K562 (cell line): Measurements from ENCODE around the gene PCDHGA4. TPM values are rescaled to one million over a fixed set of nuclear protein-coding genes. Genes with fewer than 3 reads are reported as not detected.

Experiments
- ATAC-seq: fragments of 200-7000 bp; cut with Tn5 transposase; 3 replicates; pipeline ENCODE4 v1.9.1; 2020; ENCODE audit warnings: moderate library complexity
- BruUV-seq: library from RNA; stranded (reverse); fragments of 400-500 nt; replicated peaks from 2 replicates; lab custom pipeline; 2021; lab: Mats Ljungman, UMichigan
- CTCF ChIA-PET: fragments of 300-600 bp; formaldehyde crosslinking; extraction: SDS; loops from one replicate; lab custom pipeline; 2021; ENCODE audit warnings: low intra/inter-chr PET ratio; lab: Yijun Ruan, JAX
- POLR2A ChIA-PET: fragments of 300-600, 350-650 bp; sonication (Branson Sonifier 250); formaldehyde crosslinking; extraction: SDS; loops from one replicate; lab custom pipeline; 2021; ENCODE audit warnings: antibody characterized with exemption, inconsistent platforms; lab: Yijun Ruan, JAX
- DNase-seq, 4 experiments: peaks; one replicate each; pipeline versions ENCODE4 v3.0.0 to v3.0.0-alpha.2; 2011 to 2018; ENCODE audit warnings: low spot score in 3 of 4, mixed read lengths in 3 of 4; ENCODE audit errors: extremely low read depth in 1 of 4
- FAIRE-seq: peaks from 2 replicates; lab custom pipeline; 2011; peaks lifted over from hg19 to GRCh38; lab: Jason Lieb, UNC
- H2AFZ ChIP-seq: 2 replicates; pipeline ENCODE4 v1.6.0; 2011; ENCODE audit warnings: low read depth, low read length, control low read depth, inconsistent platforms
- H3K27ac ChIP-seq: fragments of 200-600 bp; 3 replicates; pipeline ENCODE4 v1.8.0; 2011; ENCODE audit warnings: low read depth, mild to moderate bottlenecking, control low read depth, inconsistent platforms, low read length, moderate library complexity, mixed read lengths; ENCODE audit errors: extremely low read depth
- H3K27me3 ChIP-seq, 2 experiments: fragments of 300-600 bp in 1 of 2; 2 replicates in 1 of 2; 3 replicates in 1 of 2; pipeline versions ENCODE4 v1.6.0 to v1.8.0; 2011; ENCODE audit warnings: inconsistent platforms in 2 of 2, low read length in 2 of 2, mild to moderate bottlenecking in 1 of 2, mixed read lengths in 1 of 2, moderate library complexity in 1 of 2; ENCODE audit not compliant: control insufficient read depth in 2 of 2, insufficient read depth in 2 of 2
- H3K36me3 ChIP-seq: fragments of 300-600 bp; 3 replicates; pipeline ENCODE4 v1.8.0; 2011; ENCODE audit warnings: mild to moderate bottlenecking, low read length, inconsistent platforms; ENCODE audit not compliant: control insufficient read depth, insufficient read depth
- H3K4me1 ChIP-seq, 2 experiments: fragments of 200-600 bp in 1 of 2; replicated peaks in 1 of 2; 2 replicates in 1 of 2; 3 replicates in 1 of 2; pipeline versions ENCODE4 v1.5.1 to v1.8.0; 2011; ENCODE audit warnings: inconsistent platforms in 2 of 2, low read length in 2 of 2, mild to moderate bottlenecking in 1 of 2, mixed read lengths in 1 of 2, moderate library complexity in 1 of 2; ENCODE audit not compliant: control insufficient read depth in 2 of 2, insufficient read depth in 2 of 2
- H3K4me2 ChIP-seq: 2 replicates; pipeline ENCODE4 v1.6.1; 2011; ENCODE audit warnings: low read length, control low read depth, inconsistent platforms, mixed read lengths; ENCODE audit not compliant: insufficient read depth
- H3K4me3 ChIP-seq: fragments of 200-600 bp; sonication (generic), shearing (Covaris generic); 2 replicates; pipeline ENCODE4 v1.5.1; 2016; ENCODE audit warnings: control low read depth, inconsistent platforms
- H3K79me2 ChIP-seq: fragments of 200-600 bp; 3 replicates; pipeline ENCODE4 v1.8.0; 2011; ENCODE audit warnings: low read length, inconsistent platforms; ENCODE audit not compliant: control insufficient read depth, insufficient read depth
- H3K9ac ChIP-seq, 2 experiments: 2 replicates each; pipeline versions ENCODE4 v1.6.0 to v1.6.1; 2011; ENCODE audit warnings: low read depth in 2 of 2, low read length in 2 of 2, control low read depth in 1 of 2, inconsistent platforms in 1 of 2, mild to moderate bottlenecking in 1 of 2, mixed read lengths in 1 of 2; ENCODE audit not compliant: insufficient read depth in 1 of 2
- H3K9me1 ChIP-seq: one replicate; pipeline ENCODE4 v1.6.0; 2011; ENCODE audit warnings: inconsistent platforms, mild to moderate bottlenecking, low read length, moderate library complexity; ENCODE audit not compliant: control insufficient read depth, insufficient read depth
- H3K9me3 ChIP-seq: replicated peaks from 2 replicates; pipeline ENCODE4 v1.5.1; 2011; ENCODE audit warnings: low read depth, low read length, inconsistent platforms; ENCODE audit not compliant: control insufficient read depth, insufficient read depth
- H4K20me1 ChIP-seq: replicated peaks from 2 replicates; pipeline ENCODE4 v1.6.1; 2011; ENCODE audit warnings: low read length, inconsistent platforms, mixed read lengths; ENCODE audit not compliant: control insufficient read depth, insufficient read depth
- FOXP4 ChIP-seq: sonication (generic); formaldehyde crosslinking; IDR thresholded peaks from 2 replicates; pipeline ENCODE4 v1.8.0; 2022; ENCODE audit warnings: mild to moderate bottlenecking, missing genetic modification reagents, borderline replicate concordance
- HOXB6 ChIP-seq: fragments of 250-450 bp; sonication (Bioruptor Pico); IDR thresholded peaks from 2 replicates; pipeline ENCODE4 v1.5.1; 2022; ENCODE audit warnings: mild to moderate bottlenecking, borderline replicate concordance
- RAD21 ChIP-seq, 2 experiments: fragments of 250-450 bp in 1 of 2; fragments of 450-650 bp in 1 of 2; sonication (Bioruptor Pico) in 1 of 2; formaldehyde crosslinking in 1 of 2; IDR thresholded peaks in 1 of 2; conservative IDR thresholded peaks in 1 of 2; 2 replicates each; pipeline versions ENCODE4 v1.4.0 to v1.8.0; 2020 to 2022; ENCODE audit warnings: mild to moderate bottlenecking in 2 of 2, moderate library complexity in 1 of 2
- REST ChIP-seq, 2 experiments: fragments of 450-650 bp; formaldehyde crosslinking in 1 of 2; IDR thresholded peaks; 2 replicates each; pipeline versions ENCODE4 v1.4.0 to v1.6.1; 2014 to 2020; ENCODE audit warnings: mild to moderate bottlenecking in 2 of 2, borderline replicate concordance in 1 of 2, low read depth in 1 of 2
- SMC3 ChIP-seq: conservative IDR thresholded peaks from 2 replicates; pipeline ENCODE4 v1.6.1; 2011; ENCODE audit warnings: low read depth, low read length, improper control_type of control experiment; ENCODE audit not compliant: insufficient read depth
- ZSCAN29 ChIP-seq: fragments of 450-650 bp; IDR thresholded peaks from 2 replicates; pipeline ENCODE4 v1.6.1; 2017
- WGBS: fragments of 100-300 bp; shearing (Covaris generic); methylation state at CpG from one replicate; pipeline ENCODE4 v1.1.6; 2016; ENCODE audit warnings: low coverage, mixed read lengths; ENCODE audit not compliant: insufficient coverage; ENCODE audit errors: missing lambda C conversion rate; 5-methylcytosine and 5-hydroxymethylcytosine counted together
- in situ Hi-C: fragments of 300-500 bp; cut with MboI; formaldehyde crosslinking; loops from 4 replicates; pipeline ENCODE4 v1.15.0; 2018; ENCODE audit warnings: inconsistent platforms, mixed read lengths
- intact Hi-C: fragments of 100-400 bp; cut with micrococcal nuclease; formaldehyde crosslinking; loops from 2 replicates; pipeline ENCODE4 v1.14.2; 2022
- polyA plus RNA-seq, 8 experiments: library from polyadenylated mRNA; depleted of rRNA in 4 of 8; stranded (reverse) in 5 of 8; unstranded in 3 of 8; fragments of >200 nt; fragmentation: Nextera tagmentation in 2 of 8; fragmentation: Illumina TruSeq in 1 of 8; extraction: Ambion mirVana in 2 of 8; extraction: Trizol in 1 of 8; gene quantifications; 2 replicates each; pipeline versions ENCODE4 v1.2.1 to v1.2.3, GENCODE V29; 2011 to 2014; ENCODE audit warnings: inconsistent platforms in 1 of 8, missing spikeins in 1 of 8
- total RNA-seq, 7 experiments: library from RNA; depleted of rRNA in 6 of 7; stranded (reverse); fragments of >200 nt in 6 of 7; fragmentation: Illumina TruSeq in 2 of 7; extraction: Trizol in 2 of 7; gene quantifications; 2 replicates each; pipeline versions ENCODE4 v1.2.1 to v1.2.3, GENCODE V29; 2011 to 2021; ENCODE audit warnings: low replicate concordance in 1 of 7

PCDHGA4 gene
- total and polyA plus RNA-seq, 9 of the 15 experiments (the other 6 are each of a cell fraction or from before 2014, with no cell fraction given): 0.12 to 0.40 (median 0.36) TPM; not detected in 2

- Histone ChIP-seq H3K4me1 (peaks cover 0 to 14% of the 10 kb centered on the region in 2 experiments; a peak in 1 of 5 replicates), H3K4me2 (no peak within 1 kb of the TSS; the same call in none of the 2 replicates), H3K9me3 (no peaks in the 10 kb centered on the region), H3K9ac (no peak within 1 kb of the TSS), H3K4me3 (peak within 1 kb of the TSS; percentile 27), H2AFZ (peak within 1 kb of the TSS; percentile 62; the same call in 1 of the 2 replicates), H3K36me3 (no peaks in the 10 kb centered on the region), H4K20me1 (no peaks in the 10 kb centered on the region), H3K79me2 (no peaks in the 10 kb centered on the region), H3K27me3 (peaks cover 15 to 47% of the 10 kb centered on the region in 2 experiments), H3K9me1 (no peaks in the 10 kb centered on the region), H3K27ac (no peak within 1 kb of the TSS)
- WGBS: 2% methylated on average over 32 of the region's 32 CpGs
- ATAC-seq (peak; percentile 98), DNase-seq (peak in 3 of 4 experiments; percentile 21 to 56 (median 42)), FAIRE-seq (peak; percentile 67)
- no TSS peak for BruUV-seq
- intact Hi-C loops (loop anchor here (5.0 kb wide), 1 partner anchor 43 kb away; no protein-coding TSS in a partner anchor), in situ Hi-C loops (no loop called here)
- POLR2A ChIA-PET: interaction anchor here (0.6 to 1.2 kb wide), 4 partner anchors 21 to 188 kb away, joined by 3 to 4 read pairs (median 4); partner anchors contain the start of gene TAF7
- CTCF ChIA-PET: interaction anchor here (0.5 to 0.8 kb wide), 3 partner anchors 154 to 773 kb away, joined by 3 to 5 read pairs (median 4); no protein-coding TSS in a partner anchor
- TF ChIP-seq SMC3: peak; percentile 40; the same call in 1 of the 2 replicates
- peak; percentile 19; the same call in 1 of the 2 replicates for TF ChIP-seq REST (IDR thresholded peaks at IDR 0.05; ENCODE audit: borderline replicate concordance)
- TF ChIP-seq REST (CRISPR knock-in tag; IDR thresholded peaks at IDR 0.05; ENCODE audit: low read depth): no peak
- TF ChIP-seq FOXP4 (CRISPR knock-in tag): no peak
- TF ChIP-seq RAD21 (CRISPR knock-in tag; conservative IDR thresholded peaks at IDR 0.05 in 1 of 2, IDR thresholded peaks at IDR 0.05 in 1 of 2): peak; percentile 48 to 55
- no peak for TF ChIP-seq HOXB6 (CRISPR knock-in tag)
- peak; percentile 69 for TF ChIP-seq ZSCAN29
These were observed 15.4 kb downstream of the PCDHGA4 start, which contains the start of gene PCDHGB3 for GRCh38 chr5:141369994-141370848. TSS of gene PCDHGB3 (plus strand) at chr5:141370242. CDS start at chr5:141370395, 153 bp downstream.
